ENCODE results near the gene MAMLD1. TPM values are rescaled to one million over a fixed set of nuclear protein-coding genes. Genes with fewer than 3 reads are reported as not detected.

The MAMLD1 gene
- total RNA-seq, 4 donors from 2014 or later, result 0.38 to 2.5 (median 0.75) TPM

GRCh38 chrX:150347471-150347870 is 15.6 kb upstream of the MAMLD1 start:
- H3K4me3 ChIP-seq, result no peak overlapping the region
- no peak for TF ChIP-seq POLR2A (IDR thresholded peaks at IDR 0.05)
- TF ChIP-seq, protein P1, sequence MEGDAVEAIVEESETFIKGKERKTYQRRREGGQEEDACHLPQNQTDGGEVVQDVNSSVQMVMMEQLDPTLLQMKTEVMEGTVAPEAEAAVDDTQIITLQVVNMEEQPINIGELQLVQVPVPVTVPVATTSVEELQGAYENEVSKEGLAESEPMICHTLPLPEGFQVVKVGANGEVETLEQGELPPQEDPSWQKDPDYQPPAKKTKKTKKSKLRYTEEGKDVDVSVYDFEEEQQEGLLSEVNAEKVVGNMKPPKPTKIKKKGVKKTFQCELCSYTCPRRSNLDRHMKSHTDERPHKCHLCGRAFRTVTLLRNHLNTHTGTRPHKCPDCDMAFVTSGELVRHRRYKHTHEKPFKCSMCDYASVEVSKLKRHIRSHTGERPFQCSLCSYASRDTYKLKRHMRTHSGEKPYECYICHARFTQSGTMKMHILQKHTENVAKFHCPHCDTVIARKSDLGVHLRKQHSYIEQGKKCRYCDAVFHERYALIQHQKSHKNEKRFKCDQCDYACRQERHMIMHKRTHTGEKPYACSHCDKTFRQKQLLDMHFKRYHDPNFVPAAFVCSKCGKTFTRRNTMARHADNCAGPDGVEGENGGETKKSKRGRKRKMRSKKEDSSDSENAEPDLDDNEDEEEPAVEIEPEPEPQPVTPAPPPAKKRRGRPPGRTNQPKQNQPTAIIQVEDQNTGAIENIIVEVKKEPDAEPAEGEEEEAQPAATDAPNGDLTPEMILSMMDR (IDR thresholded peaks at IDR 0.05), result no peak
- H3K27ac ChIP-seq, result no peak overlapping the region
- DNase-seq, result no peak
- H3K36me3 ChIP-seq, result no peaks in the 10 kb centered on the region
- H3K4me1 ChIP-seq, result no peaks in the 10 kb centered on the region
- H3K27me3 ChIP-seq, result no peaks in the 10 kb centered on the region
- no peaks in the 10 kb centered on the region for H3K9me3 ChIP-seq

DNA sequence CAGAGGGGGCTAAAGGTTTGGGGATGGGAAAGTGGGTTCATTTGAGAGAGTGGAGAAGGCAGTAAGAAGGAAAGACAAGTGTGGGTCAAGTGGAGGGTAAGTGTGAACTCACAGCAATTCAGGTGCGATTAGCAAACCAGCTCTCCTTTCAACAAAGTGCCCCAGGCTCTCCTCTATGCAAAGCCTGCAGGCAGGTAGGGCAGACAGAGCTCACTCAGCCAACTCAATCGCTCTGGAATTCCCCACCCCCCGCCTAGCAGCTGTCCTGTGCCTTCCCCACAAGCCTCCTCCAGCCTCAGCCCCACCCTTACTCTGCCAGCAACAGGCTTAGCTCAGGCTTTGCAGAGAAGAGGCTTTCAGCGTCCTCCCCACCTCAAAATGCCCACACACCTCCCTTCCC is 14.8 kb upstream of the MAMLD1 start:
- TF ChIP-seq POLR2A (IDR thresholded peaks at IDR 0.05), result no peak
- TF ChIP-seq, protein P1 (IDR thresholded peaks at IDR 0.05), result no peak
- DNase-seq, result no peak
- H3K27me3 ChIP-seq, result no peaks in the 10 kb centered on the region
- H3K27ac ChIP-seq, result no peak overlapping the region
- H3K4me1 ChIP-seq, result no peaks in the 10 kb centered on the region
- H3K4me3 ChIP-seq, result no peak overlapping the region
- H3K36me3 ChIP-seq, result no peaks in the 10 kb centered on the region
- H3K9me3 ChIP-seq, result no peaks in the 10 kb centered on the region

- TF ChIP-seq, protein P1 (IDR thresholded peaks at IDR 0.05), result no peak
- TF ChIP-seq POLR2A (IDR thresholded peaks at IDR 0.05), result no peak
- no peak for DNase-seq
- H3K4me3 ChIP-seq, result no peak overlapping the region
- no peaks in the 10 kb centered on the region for H3K27me3 ChIP-seq
- H3K36me3 ChIP-seq, result no peaks in the 10 kb centered on the region
- H3K27ac ChIP-seq, result no peak overlapping the region
- no peaks in the 10 kb centered on the region for H3K9me3 ChIP-seq
- no peaks in the 10 kb centered on the region for H3K4me1 ChIP-seq
These were observed 11.0 kb upstream of the MAMLD1 start for GRCh38 chrX:150352114-150352513.

DNA sequence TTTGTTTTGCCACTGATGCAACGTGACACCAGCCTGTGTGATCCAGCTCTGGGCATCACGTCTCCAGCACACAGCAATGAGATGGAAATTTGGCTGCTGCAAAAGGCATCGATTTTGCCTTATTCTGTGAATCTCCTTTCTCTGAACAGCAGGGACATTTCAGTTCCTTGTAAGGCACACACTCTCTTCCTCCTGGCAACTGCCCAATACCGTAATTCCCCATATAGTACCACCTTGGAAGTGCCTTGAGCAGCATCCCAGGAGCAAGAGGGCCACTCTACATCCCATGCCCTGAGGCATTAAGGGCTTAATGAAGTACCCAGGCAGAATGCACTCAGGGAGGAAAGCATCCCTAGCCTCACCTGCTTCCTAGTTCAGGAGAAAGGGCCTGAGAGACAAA is 10.5 kb upstream of the MAMLD1 start:
- Histone ChIP-seq H3K4me1 (no peaks in the 10 kb centered on the region), H3K36me3 (no peaks in the 10 kb centered on the region), H3K27ac (no peak overlapping the region), H3K27me3 (no peaks in the 10 kb centered on the region), H3K9me3 (no peaks in the 10 kb centered on the region), H3K4me3 (no peak overlapping the region)
- TF ChIP-seq, protein P1 (IDR thresholded peaks at IDR 0.05), result no peak
- DNase-seq, result no peak

DNA sequence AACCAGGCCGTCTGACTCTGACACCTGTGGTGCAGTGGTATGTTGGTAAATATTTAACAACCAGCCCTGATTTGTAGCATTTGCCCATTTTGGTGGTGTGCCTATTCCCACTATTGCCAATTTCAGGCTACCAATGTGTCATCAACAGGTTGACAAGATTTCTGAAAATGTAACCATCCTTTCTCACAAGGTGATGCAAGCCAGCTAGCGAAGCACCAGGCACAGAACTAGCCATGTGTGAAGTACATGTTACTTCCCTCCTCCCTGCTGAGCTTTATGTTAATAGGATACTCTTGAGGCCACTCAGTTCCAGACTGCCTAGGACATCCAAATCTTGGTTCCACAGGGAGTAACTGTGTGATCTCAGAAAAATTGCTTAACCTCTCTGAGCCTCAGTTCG is 7.2 kb upstream of the MAMLD1 start:
- no peak for DNase-seq
- TF ChIP-seq, protein P1 (IDR thresholded peaks at IDR 0.05), result no peak
- no peak for TF ChIP-seq POLR2A (IDR thresholded peaks at IDR 0.05)
- no peaks in the 10 kb centered on the region for H3K27me3 ChIP-seq
- no peak overlapping the region for H3K27ac ChIP-seq
- no peaks in the 10 kb centered on the region for H3K4me1 ChIP-seq
- H3K4me3 ChIP-seq, result no peak overlapping the region
- H3K9me3 ChIP-seq, result no peaks in the 10 kb centered on the region
- no peaks in the 10 kb centered on the region for H3K36me3 ChIP-seq

DNA sequence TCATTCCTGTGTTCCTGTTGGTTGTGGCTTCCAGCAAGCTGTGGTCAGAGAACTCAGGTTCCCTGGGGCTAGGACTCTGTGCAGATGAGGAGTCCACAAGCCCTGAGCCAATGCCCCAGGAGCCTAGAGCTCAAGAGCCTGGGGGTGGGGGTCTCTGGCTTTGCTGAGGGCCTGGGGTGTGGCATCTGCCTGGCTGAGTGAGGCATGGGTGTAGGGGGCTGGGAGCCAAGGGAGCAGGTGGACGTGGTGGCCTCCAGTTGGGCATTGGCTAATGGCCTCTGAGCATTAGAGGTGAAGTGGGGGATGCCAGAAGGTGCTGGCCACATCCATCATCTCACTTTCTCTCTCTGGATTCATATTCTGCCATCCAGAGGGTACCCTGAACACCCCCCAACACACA is 5.3 kb upstream of the MAMLD1 start:
- Histone ChIP-seq H3K27ac (no peak overlapping the region), H3K9me3 (no peaks in the 10 kb centered on the region), H3K4me1 (peaks cover 0 to 5% (median 0%) of the 10 kb centered on the region in 4 donors), H3K4me3 (no peak overlapping the region), H3K36me3 (no peaks in the 10 kb centered on the region), H3K27me3 (no peaks in the 10 kb centered on the region)
- no peak for DNase-seq
- TF ChIP-seq, protein P1 (IDR thresholded peaks at IDR 0.05), result no peak
- TF ChIP-seq POLR2A (IDR thresholded peaks at IDR 0.05), result no peak

Measured in Peyer's patch (tissue), 4 donors.